Parathyroid adenoma (tissue), 2 donors: ENCODE data around the gene MSMO1.
A peak's percentile ranks its signal among the peaks of the same experiment; 100 is the strongest.

Experiments
- H2AFZ ChIP-seq: fragments of 300-600 bp; sonication (generic); one replicate; pipeline ENCODE4 v1.7.0; 2017; ENCODE audit warnings: antibody characterized with exemption, mild to moderate bottlenecking
- H3K27ac ChIP-seq: fragments of 300-600 bp; sonication (generic); one replicate; pipeline ENCODE4 v1.7.0; 2017
- H3K27me3 ChIP-seq: fragments of 300-600 bp; sonication (generic); one replicate; pipeline ENCODE4 v1.7.0; 2017; ENCODE audit warnings: low read length; ENCODE audit not compliant: control insufficient read depth, insufficient read depth
- H3K36me3 ChIP-seq: fragments of 300-600 bp; sonication (generic); one replicate; pipeline ENCODE4 v1.7.0; 2017; ENCODE audit warnings: low read length; ENCODE audit not compliant: control insufficient read depth, insufficient read depth
- H3K4me1 ChIP-seq: fragments of 300-600 bp; sonication (generic); one replicate; pipeline ENCODE4 v1.7.0; 2017; ENCODE audit warnings: control low read depth
- H3K4me2 ChIP-seq: fragments of 300-600 bp; sonication (generic); one replicate; pipeline ENCODE4 v1.7.0; 2017; ENCODE audit warnings: low read length
- H3K4me3 ChIP-seq: fragments of 300-600 bp; sonication (generic); one replicate; pipeline ENCODE4 v1.7.0; 2017; ENCODE audit warnings: low read depth, low read length
- H3K79me2 ChIP-seq: fragments of 300-600 bp; sonication (generic); one replicate; pipeline ENCODE4 v1.7.0; 2017; ENCODE audit warnings: control low read depth
- H3K9ac ChIP-seq: fragments of 300-600 bp; sonication (generic); one replicate; pipeline ENCODE4 v1.7.0; 2017; ENCODE audit warnings: mild to moderate bottlenecking
- H3K9me3 ChIP-seq: fragments of 300-600 bp; sonication (generic); one replicate; pipeline ENCODE4 v1.7.0; 2017; ENCODE audit warnings: low read length; ENCODE audit not compliant: control insufficient read depth
- TF ChIP-seq, protein P1 (sequence below): fragments of 300-600 bp; sonication (generic); IDR thresholded peaks from one replicate; pipeline ENCODE4 v1.7.0; 2017; ENCODE audit warnings: antibody characterized with exemption, mild to moderate bottlenecking
- donor health status: primary hyperparathyroidism.

Gene MSMO1

GRCh38 chr4:165319030-165319429 is 8.4 kb upstream of the MSMO1 start:
- no peaks in the 10 kb centered on the region for H3K36me3 ChIP-seq
- H3K4me2 ChIP-seq = no peak overlapping the region
- H3K9ac ChIP-seq = no peak overlapping the region
- H2AFZ ChIP-seq = no peak overlapping the region
- no peak overlapping the region for H3K4me3 ChIP-seq
- no peaks in the 10 kb centered on the region for H3K27me3 ChIP-seq
- no peaks in the 10 kb centered on the region for H3K79me2 ChIP-seq
- H3K27ac ChIP-seq = no peak overlapping the region
- TF ChIP-seq, protein P1, sequence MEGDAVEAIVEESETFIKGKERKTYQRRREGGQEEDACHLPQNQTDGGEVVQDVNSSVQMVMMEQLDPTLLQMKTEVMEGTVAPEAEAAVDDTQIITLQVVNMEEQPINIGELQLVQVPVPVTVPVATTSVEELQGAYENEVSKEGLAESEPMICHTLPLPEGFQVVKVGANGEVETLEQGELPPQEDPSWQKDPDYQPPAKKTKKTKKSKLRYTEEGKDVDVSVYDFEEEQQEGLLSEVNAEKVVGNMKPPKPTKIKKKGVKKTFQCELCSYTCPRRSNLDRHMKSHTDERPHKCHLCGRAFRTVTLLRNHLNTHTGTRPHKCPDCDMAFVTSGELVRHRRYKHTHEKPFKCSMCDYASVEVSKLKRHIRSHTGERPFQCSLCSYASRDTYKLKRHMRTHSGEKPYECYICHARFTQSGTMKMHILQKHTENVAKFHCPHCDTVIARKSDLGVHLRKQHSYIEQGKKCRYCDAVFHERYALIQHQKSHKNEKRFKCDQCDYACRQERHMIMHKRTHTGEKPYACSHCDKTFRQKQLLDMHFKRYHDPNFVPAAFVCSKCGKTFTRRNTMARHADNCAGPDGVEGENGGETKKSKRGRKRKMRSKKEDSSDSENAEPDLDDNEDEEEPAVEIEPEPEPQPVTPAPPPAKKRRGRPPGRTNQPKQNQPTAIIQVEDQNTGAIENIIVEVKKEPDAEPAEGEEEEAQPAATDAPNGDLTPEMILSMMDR = no peak
- H3K9me3 ChIP-seq = no peaks in the 10 kb centered on the region
- peaks cover under 1% of the 10 kb centered on the region for H3K4me1 ChIP-seq

DNA sequence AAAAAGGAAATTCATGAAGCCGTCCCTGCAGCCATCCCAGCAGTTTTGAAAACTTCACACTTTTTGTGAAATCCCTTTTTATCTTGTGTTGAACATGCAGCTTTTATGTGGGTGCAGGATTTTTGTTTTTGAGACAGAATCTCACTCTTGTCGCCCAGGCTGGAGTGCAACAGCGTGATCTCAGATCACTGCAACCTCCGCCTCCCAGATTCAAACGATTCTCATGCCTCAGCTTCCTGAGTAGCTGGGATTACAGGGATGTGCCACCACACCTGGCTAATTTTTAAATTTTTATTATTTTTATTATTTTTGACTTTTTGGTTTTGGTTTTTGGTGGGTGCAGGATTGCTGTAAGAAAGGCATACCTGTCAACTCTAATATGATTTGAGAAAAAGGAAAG is 8.0 kb upstream of the MSMO1 start:
- Histone ChIP-seq H3K9ac (no peak overlapping the region), H3K9me3 (no peaks in the 10 kb centered on the region), H3K36me3 (no peaks in the 10 kb centered on the region), H3K79me2 (no peaks in the 10 kb centered on the region), H3K27me3 (no peaks in the 10 kb centered on the region), H3K4me1 (peaks cover 5% of the 10 kb centered on the region), H3K4me2 (no peak overlapping the region), H2AFZ (no peak overlapping the region), H3K27ac (no peak overlapping the region), H3K4me3 (no peak overlapping the region)
- TF ChIP-seq, protein P1 = no peak

DNA sequence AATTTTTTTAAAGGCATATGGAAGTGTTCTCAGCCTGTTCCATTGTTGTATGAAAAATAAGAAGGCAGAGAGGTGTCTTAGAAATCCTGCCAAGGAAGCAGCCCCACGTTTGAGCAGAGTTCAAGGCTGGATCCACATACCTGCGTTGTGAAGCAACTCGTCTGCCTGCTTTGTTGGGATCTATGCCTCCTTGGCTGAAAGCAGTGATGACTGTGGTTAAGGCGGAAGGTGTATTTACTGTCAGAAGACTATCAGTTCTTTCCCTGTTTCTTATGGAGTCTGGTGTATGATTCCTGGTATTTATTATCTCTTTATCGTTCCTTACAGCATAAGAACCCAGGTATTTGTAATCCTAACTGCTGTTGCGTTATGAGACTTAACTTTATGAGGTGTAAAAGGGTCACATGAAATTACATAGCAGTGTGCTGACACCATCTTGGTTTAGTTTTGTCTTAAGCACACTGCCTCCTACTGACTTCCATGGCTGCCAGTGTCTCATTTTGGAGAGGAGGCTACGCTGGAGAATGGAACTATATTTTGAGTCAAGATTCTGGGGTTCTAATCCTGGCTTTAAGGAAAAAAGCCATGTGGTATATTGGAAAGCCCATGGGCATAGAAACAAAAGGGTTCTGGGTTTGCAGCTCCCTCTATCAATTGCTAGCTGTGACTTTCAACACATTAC is 3.1 kb upstream of the MSMO1 start:
- H2AFZ ChIP-seq = peak overlapping the region; percentile 50
- TF ChIP-seq, protein P1 = no peak
- no peak overlapping the region for H3K9ac ChIP-seq
- no peaks in the 10 kb centered on the region for H3K36me3 ChIP-seq
- no peaks in the 10 kb centered on the region for H3K27me3 ChIP-seq
- H3K9me3 ChIP-seq = no peaks in the 10 kb centered on the region
- H3K4me3 ChIP-seq = no peak overlapping the region
- peaks cover 3% of the 10 kb centered on the region for H3K79me2 ChIP-seq
- H3K4me1 ChIP-seq = peaks cover 19% of the 10 kb centered on the region
- H3K4me2 ChIP-seq = peak overlapping the region; percentile 16
- peak overlapping the region; percentile 97 for H3K27ac ChIP-seq

- Histone ChIP-seq H3K9me3 (no peaks in the 10 kb centered on the region), H3K36me3 (no peaks in the 10 kb centered on the region), H3K79me2 (peaks cover 5% of the 10 kb centered on the region), H3K4me1 (peaks cover 19% of the 10 kb centered on the region), H2AFZ (no peak overlapping the region), H3K4me2 (peak overlapping the region; percentile 16), H3K27ac (peak overlapping the region; percentile 97), H3K4me3 (no peak overlapping the region), H3K9ac (no peak overlapping the region), H3K27me3 (no peaks in the 10 kb centered on the region)
- TF ChIP-seq, protein P1 = no peak
Measured at GRCh38 chr4:165324918-165325304, 2.6 kb upstream of the MSMO1 start.
